ENCODE measurements around the gene ROPN1L.

Gene ROPN1L

GRCh38 chr5:10454591-10455276, 13.1 kb downstream of the ROPN1L start:
- Mint-ChIP-seq H3K36me3 (ENCODE audit: insufficient read depth) (peaks cover 2% of the 10 kb centered on the region), H3K4me3 (no peak overlapping the region), H3K9me3 (no peaks in the 10 kb centered on the region), H3K4me1 (no peaks in the 10 kb centered on the region), H3K27me3 (no peaks in the 10 kb centered on the region), H3K27ac (ENCODE audit: low read depth) (no peak overlapping the region)
- ATAC-seq (replicated peaks; ENCODE audit: extremely low read depth, poor library complexity, severe bottlenecking) (no peak), DNase-seq (ENCODE audit: low spot score in 2 of 2) (no peak)

GRCh38 chr5:10455277-10455670, 13.6 kb downstream of the ROPN1L start:
- no peak overlapping the region for H3K4me3 Mint-ChIP-seq
- no peaks in the 10 kb centered on the region for H3K4me1 Mint-ChIP-seq
- no peaks in the 10 kb centered on the region for H3K27me3 Mint-ChIP-seq
- H3K9me3 Mint-ChIP-seq = no peaks in the 10 kb centered on the region
- no peak overlapping the region for H3K27ac Mint-ChIP-seq (ENCODE audit: low read depth)
- peaks cover 2% of the 10 kb centered on the region for H3K36me3 Mint-ChIP-seq (ENCODE audit: insufficient read depth)
- ATAC-seq (replicated peaks; ENCODE audit: extremely low read depth, poor library complexity, severe bottlenecking) = no peak
- DNase-seq (ENCODE audit: low spot score in 2 of 2) = no peak

DNA sequence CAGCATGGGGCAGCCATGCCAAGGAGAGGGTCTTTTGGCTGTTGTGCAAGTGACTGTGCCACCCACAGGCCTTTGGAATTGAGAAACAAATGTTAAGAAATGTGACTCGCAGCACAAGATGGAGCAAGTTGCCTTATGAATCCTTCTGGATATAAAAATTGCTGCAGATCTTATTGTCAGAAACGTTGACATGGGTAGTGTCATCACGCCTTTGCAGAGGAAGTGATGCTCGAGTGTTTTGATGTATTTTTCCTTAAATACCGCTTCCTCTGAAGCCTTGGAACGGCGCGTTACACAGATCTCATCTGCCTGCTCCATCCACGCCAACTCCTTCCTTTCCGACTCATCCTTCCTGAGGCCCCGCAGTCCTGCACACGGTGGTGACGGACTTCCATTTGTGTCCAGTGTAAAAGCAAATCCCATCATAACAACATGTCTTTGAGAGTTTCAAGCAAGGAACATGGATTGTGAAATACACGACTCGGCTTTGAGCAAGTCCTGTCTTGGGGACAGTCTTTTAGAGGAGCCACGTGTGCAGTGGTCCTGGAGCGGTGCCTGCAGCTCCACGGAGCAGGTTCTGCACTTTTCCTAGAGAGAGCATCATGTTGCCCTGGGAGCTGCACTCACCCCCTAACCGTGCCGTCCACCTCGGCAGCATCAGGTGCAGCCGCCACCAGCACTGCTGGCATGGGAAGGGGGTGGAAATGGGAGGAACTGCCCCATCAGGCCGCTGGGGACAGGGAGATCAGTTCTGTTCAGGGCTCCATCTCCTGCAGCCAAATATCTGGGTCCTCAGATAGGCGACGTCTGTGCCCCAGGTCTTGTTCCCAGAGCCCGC, 15.1 kb downstream of the ROPN1L start:
- no peaks in the 10 kb centered on the region for H3K9me3 Mint-ChIP-seq
- no peaks in the 10 kb centered on the region for H3K36me3 Mint-ChIP-seq (ENCODE audit: insufficient read depth)
- H3K27ac Mint-ChIP-seq (ENCODE audit: low read depth) = no peak overlapping the region
- H3K27me3 Mint-ChIP-seq = no peaks in the 10 kb centered on the region
- H3K4me1 Mint-ChIP-seq = no peaks in the 10 kb centered on the region
- H3K4me3 Mint-ChIP-seq = no peak overlapping the region
- ATAC-seq (replicated peaks; ENCODE audit: extremely low read depth, poor library complexity, severe bottlenecking) (no peak), DNase-seq (ENCODE audit: low spot score in 2 of 2) (no peak)

- no peak for DNase-seq (ENCODE audit: low spot score in 2 of 2)
- ATAC-seq (replicated peaks; ENCODE audit: extremely low read depth, poor library complexity, severe bottlenecking) = no peak
- no peak overlapping the region for H3K27ac Mint-ChIP-seq (ENCODE audit: low read depth)
Observed at GRCh38 chr5:10457682-10458574, 16.2 kb downstream of the ROPN1L start.

GRCh38 chr5:10459080-10460055, 17.7 kb downstream of the ROPN1L start:
- DNase-seq (ENCODE audit: low spot score in 2 of 2) (no peak), ATAC-seq (replicated peaks; ENCODE audit: extremely low read depth, poor library complexity, severe bottlenecking) (no peak)
- no peaks in the 10 kb centered on the region for H3K36me3 Mint-ChIP-seq (ENCODE audit: insufficient read depth)
- peaks cover 6% of the 10 kb centered on the region for H3K4me1 Mint-ChIP-seq
- no peak overlapping the region for H3K4me3 Mint-ChIP-seq
- peaks cover 13% of the 10 kb centered on the region for H3K27me3 Mint-ChIP-seq
- H3K9me3 Mint-ChIP-seq = no peaks in the 10 kb centered on the region
- H3K27ac Mint-ChIP-seq (ENCODE audit: low read depth) = no peak overlapping the region

More at GRCh38 chr5:10457682-10458574, 16.2 kb downstream of the ROPN1L start:
- no peaks in the 10 kb centered on the region for H3K36me3 Mint-ChIP-seq (ENCODE audit: insufficient read depth)
- no peaks in the 10 kb centered on the region for H3K4me1 Mint-ChIP-seq
- no peak overlapping the region for H3K4me3 Mint-ChIP-seq
- no peaks in the 10 kb centered on the region for H3K9me3 Mint-ChIP-seq
- H3K27me3 Mint-ChIP-seq = no peaks in the 10 kb centered on the region

- DNase-seq (ENCODE audit: low spot score in 2 of 2) (no peak), ATAC-seq (replicated peaks; ENCODE audit: extremely low read depth, poor library complexity, severe bottlenecking) (no peak)
- Mint-ChIP-seq H3K27ac (ENCODE audit: low read depth) (no peak overlapping the region), H3K4me3 (no peak overlapping the region), H3K27me3 (peaks cover 17% of the 10 kb centered on the region), H3K4me1 (peaks cover 8% of the 10 kb centered on the region), H3K36me3 (ENCODE audit: insufficient read depth) (no peaks in the 10 kb centered on the region), H3K9me3 (no peaks in the 10 kb centered on the region)
Observed at GRCh38 chr5:10460252-10460906, 18.7 kb downstream of the ROPN1L start.

- Mint-ChIP-seq H3K4me1 (peaks cover 8% of the 10 kb centered on the region), H3K27ac (ENCODE audit: low read depth) (no peak overlapping the region), H3K9me3 (no peaks in the 10 kb centered on the region), H3K27me3 (peaks cover 17% of the 10 kb centered on the region), H3K4me3 (no peak overlapping the region), H3K36me3 (ENCODE audit: insufficient read depth) (no peaks in the 10 kb centered on the region)
- DNase-seq (ENCODE audit: low spot score in 2 of 2) (no peak), ATAC-seq (replicated peaks; ENCODE audit: extremely low read depth, poor library complexity, severe bottlenecking) (no peak)
Observed at GRCh38 chr5:10461041-10461440, 19.4 kb downstream of the ROPN1L start.

DNA sequence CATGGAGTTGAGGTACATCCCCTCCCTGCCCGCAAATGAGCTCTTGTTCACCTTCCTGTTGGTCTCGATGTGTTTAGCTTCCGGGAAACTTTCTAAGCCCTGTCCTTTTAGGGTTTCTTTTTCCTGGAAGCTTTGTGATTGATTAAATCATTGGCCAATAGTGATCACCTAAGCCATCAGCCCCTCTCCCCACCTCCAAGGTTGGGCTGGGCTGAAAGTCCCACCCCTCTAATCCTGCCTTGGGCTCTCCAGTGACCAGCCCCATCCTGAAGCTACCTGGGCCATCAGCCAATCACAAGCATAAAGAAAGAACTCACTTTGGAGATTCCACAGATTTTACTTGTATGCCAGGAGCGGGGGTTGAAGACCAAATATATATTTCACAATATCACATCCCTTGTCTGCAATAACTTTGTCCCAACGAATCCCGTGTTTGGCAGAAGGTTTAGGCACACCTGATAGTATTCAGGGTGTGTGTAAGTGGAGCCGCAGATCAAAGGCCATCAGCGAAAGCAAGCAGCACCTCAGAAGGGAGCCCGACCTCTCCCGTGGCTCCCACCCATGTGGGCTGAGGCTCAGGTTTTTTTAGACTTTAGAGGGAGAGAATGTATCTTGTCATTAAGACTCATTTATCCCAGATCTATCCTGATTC, 20.4 kb downstream of the ROPN1L start:
- Mint-ChIP-seq H3K4me1 (peaks cover 8% of the 10 kb centered on the region), H3K9me3 (no peaks in the 10 kb centered on the region), H3K27ac (ENCODE audit: low read depth) (no peak overlapping the region), H3K4me3 (no peak overlapping the region), H3K36me3 (ENCODE audit: insufficient read depth) (no peaks in the 10 kb centered on the region), H3K27me3 (peaks cover 17% of the 10 kb centered on the region)
- ATAC-seq (replicated peaks; ENCODE audit: extremely low read depth, poor library complexity, severe bottlenecking) = no peak
- DNase-seq (ENCODE audit: low spot score in 2 of 2) = no peak

DNA sequence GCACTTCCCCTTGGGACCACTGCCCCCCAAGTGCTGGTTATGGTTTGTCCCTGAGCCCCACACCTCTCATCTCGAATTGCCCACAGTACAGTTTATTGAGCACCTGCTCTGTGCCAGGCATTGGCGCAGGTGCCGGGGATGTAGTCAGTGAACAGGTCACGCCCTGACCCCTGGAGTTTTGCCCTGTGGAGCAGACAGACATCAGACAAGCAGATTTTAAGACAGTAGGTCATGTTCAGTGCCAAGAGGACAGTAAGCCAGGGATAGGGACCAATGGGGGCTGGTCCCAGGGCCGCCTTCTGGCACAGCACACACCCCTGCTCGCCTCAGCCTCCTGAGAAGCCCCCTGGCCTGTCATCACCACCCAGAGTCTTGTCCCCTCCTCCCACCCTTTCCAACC, 21.9 kb downstream of the ROPN1L start:
- peaks cover 17% of the 10 kb centered on the region for H3K27me3 Mint-ChIP-seq
- ATAC-seq (replicated peaks; ENCODE audit: extremely low read depth, poor library complexity, severe bottlenecking) = no peak

DNA sequence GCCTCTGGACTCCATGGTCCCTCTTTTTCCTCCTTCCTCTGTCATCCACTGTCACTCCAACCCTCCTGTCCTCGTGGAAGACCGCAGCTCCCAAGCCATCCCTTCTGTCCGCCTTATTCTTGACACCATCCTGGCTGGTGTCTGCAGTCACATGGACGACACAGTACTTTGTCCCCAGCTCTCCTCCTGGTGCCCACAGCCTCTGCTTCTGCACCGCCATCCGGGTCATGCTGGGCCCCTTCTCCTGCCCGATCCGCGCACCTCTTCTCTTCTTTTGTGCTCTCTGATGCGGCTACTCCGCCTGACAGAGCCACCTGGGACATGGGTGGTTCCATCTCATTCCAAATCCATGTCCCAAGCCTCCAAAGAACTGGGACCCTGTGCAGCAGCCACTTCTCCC, 22.5 kb downstream of the ROPN1L start:
- ATAC-seq (replicated peaks; ENCODE audit: extremely low read depth, poor library complexity, severe bottlenecking) (no peak), DNase-seq (ENCODE audit: low spot score in 2 of 2) (no peak)
- no peak overlapping the region for H3K4me3 Mint-ChIP-seq
- H3K36me3 Mint-ChIP-seq (ENCODE audit: insufficient read depth) = no peaks in the 10 kb centered on the region
- no peaks in the 10 kb centered on the region for H3K9me3 Mint-ChIP-seq
- H3K27me3 Mint-ChIP-seq = peaks cover 17% of the 10 kb centered on the region
- no peak overlapping the region for H3K27ac Mint-ChIP-seq (ENCODE audit: low read depth)
- H3K4me1 Mint-ChIP-seq = peaks cover 8% of the 10 kb centered on the region

More for the DNA sequence above, 21.9 kb downstream of the ROPN1L start:
- Mint-ChIP-seq H3K36me3 (ENCODE audit: insufficient read depth) (no peaks in the 10 kb centered on the region), H3K4me3 (no peak overlapping the region), H3K4me1 (peaks cover 8% of the 10 kb centered on the region), H3K9me3 (no peaks in the 10 kb centered on the region), H3K27ac (ENCODE audit: low read depth) (no peak overlapping the region)
- no peak for DNase-seq (ENCODE audit: low spot score in 2 of 2)

DNA sequence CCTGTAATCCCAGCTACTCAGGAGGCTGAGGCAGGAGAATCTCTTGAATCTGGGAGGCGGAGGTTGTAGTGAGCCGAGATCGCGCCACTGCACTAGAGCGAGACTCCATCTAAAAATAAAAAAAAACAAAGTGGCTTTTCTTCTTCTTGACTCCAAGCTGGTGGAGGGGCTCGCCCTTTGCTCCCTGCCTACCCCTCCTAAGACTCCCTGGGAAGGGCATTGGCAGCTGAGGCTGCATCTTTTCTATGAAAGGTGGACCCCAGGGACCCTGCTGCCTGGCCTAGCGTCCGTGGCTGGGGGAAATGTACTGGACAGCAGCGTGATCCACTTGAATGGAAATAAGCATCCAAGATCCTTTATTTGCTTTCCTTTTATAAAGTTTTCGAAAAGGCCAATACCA, 24.0 kb downstream of the ROPN1L start:
- ATAC-seq (replicated peaks; ENCODE audit: extremely low read depth, poor library complexity, severe bottlenecking) (no peak), DNase-seq (ENCODE audit: low spot score in 2 of 2) (no peak)
- H3K27ac Mint-ChIP-seq (ENCODE audit: low read depth) = no peak overlapping the region
- H3K4me1 Mint-ChIP-seq = peaks cover 8% of the 10 kb centered on the region
- no peaks in the 10 kb centered on the region for H3K9me3 Mint-ChIP-seq
- H3K4me3 Mint-ChIP-seq = no peak overlapping the region
- H3K27me3 Mint-ChIP-seq = peaks cover 17% of the 10 kb centered on the region
- no peaks in the 10 kb centered on the region for H3K36me3 Mint-ChIP-seq (ENCODE audit: insufficient read depth)
